MM.1S (cell line): ENCODE results near the gene KIAA1671.

ENCODE experiments used
- EZH2 ChIP-seq: fragments of 300-600 bp; sonication (generic); optimal IDR thresholded peaks from 2 replicates; pipeline ENCODE3; 2017; ENCODE audit warnings: low read depth, mild to moderate bottlenecking, antibody characterized with exemption, low read length, mixed read lengths
- EZH2phosphoT487 ChIP-seq: fragments of 300-600 bp; sonication (generic); IDR thresholded peaks from 2 replicates; pipeline ENCODE4 v1.6.1; 2018; ENCODE audit warnings: antibody characterized with exemption, low read length
- TF ChIP-seq, protein P1 (sequence below): fragments of 300-600 bp; sonication (generic); IDR thresholded peaks from 2 replicates; pipeline ENCODE4 v1.5.1; 2016; ENCODE audit warnings: antibody characterized with exemption, low read length, mixed read lengths

DNA sequence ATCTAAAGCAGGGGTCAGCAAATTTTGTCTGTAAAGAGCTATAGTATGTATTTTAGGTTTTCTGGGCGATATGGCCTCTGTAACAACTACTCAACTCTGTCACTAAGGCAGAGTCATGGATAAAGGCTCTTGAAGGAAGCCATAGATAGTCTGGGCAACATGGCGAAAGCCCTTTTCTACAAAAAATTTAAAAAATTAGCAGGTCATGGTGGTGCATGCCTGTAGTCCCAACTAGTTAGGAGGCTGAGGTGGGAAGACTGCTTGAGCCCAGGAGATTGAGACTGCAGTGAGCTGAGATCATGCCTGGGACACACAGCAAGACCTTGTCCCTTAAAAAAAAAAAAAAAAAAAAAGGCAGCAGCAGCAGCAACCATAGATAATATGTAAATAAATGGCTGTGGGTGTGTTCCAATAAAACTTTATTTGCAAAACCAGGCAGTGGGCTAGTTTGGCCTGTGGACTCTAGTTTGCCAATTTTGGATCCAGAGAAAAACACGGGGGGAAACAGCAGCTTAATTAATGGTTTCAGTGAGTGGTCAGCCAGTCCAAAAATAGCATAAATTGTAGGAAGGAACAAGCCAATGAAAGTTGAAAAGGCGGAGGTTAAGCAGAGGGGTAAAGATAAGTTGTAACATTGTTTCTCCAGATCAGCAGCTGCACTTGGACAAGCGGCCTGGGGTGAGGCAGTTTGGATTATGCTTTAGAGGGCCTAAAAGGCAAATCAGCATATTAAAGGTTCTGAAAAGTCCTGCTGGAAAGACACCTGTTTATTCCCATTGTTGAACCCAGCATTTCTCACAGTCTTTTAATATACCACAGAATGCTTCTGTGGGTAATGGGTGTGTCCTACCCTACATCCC is 62.6 kb downstream of the KIAA1671 start:
- TF ChIP-seq, protein P1, sequence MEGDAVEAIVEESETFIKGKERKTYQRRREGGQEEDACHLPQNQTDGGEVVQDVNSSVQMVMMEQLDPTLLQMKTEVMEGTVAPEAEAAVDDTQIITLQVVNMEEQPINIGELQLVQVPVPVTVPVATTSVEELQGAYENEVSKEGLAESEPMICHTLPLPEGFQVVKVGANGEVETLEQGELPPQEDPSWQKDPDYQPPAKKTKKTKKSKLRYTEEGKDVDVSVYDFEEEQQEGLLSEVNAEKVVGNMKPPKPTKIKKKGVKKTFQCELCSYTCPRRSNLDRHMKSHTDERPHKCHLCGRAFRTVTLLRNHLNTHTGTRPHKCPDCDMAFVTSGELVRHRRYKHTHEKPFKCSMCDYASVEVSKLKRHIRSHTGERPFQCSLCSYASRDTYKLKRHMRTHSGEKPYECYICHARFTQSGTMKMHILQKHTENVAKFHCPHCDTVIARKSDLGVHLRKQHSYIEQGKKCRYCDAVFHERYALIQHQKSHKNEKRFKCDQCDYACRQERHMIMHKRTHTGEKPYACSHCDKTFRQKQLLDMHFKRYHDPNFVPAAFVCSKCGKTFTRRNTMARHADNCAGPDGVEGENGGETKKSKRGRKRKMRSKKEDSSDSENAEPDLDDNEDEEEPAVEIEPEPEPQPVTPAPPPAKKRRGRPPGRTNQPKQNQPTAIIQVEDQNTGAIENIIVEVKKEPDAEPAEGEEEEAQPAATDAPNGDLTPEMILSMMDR: no peak
- TF ChIP-seq EZH2: no peak
- TF ChIP-seq EZH2phosphoT487: no peak
